Erythroblast (primary cell): ENCODE data around the gene ACIN1.
A peak's percentile ranks its signal among the peaks of the same experiment; 100 is the strongest.

ENCODE experiments used
- GATA1 ChIP-seq: IDR thresholded peaks from 2 replicates; pipeline ENCODE4 v1.6.1; 2011; ENCODE audit warnings: low read depth, mild to moderate bottlenecking, control low read depth, low read length, moderate library complexity
- POLR2A ChIP-seq: IDR thresholded peaks from 2 replicates; pipeline ENCODE4 v1.6.1; 2011; ENCODE audit warnings: mild to moderate bottlenecking, low read length

GRCh38 chr14:23009939-23010726 is 84.8 kb downstream of the ACIN1 start, which contains the start of gene C14orf93:
- peak; percentile 66 for TF ChIP-seq POLR2A
- no peak for TF ChIP-seq GATA1
